ENCODE data around the gene ARHGEF38. TPM values are rescaled to one million over a fixed set of nuclear protein-coding genes. Genes with fewer than 3 reads are reported as not detected.

Gene ARHGEF38
- total RNA-seq, 1 experiment from 2014 or later = not detected

DNA sequence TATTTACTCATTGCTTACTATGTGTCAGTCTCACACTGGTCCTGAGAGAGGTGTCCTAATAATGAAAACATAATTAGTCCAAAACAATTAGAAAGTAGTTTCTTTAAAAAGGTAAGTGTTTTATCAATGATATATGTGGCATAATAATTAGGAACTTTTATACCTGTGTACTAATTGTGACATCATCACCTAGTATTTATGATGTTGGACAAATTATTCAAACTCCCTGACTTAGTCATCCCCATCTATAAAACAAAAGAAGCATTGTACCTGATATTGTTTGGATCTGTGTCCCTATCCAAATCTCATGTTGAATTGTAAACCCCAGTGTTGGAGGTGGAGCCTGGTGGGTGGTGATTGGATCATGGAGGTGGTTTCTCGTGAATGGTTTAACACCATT lies 15.8 kb upstream of the ARHGEF38 start:
- H3K27me3 ChIP-seq (replicated peaks; ENCODE audit: insufficient read depth, low read depth, low read length, poor library complexity) = no peaks in the 10 kb centered on the region
- H3K4me3 ChIP-seq (ENCODE audit: low read depth, low read length, poor library complexity, severe bottlenecking) = no peak overlapping the region
- TF ChIP-seq EZH2 (IDR thresholded peaks at IDR 0.05; ENCODE audit: borderline replicate concordance, low read depth, low read length, poor library complexity, severe bottlenecking) = no peak
- H3K9me3 ChIP-seq (ENCODE audit: low read depth, low read length, poor library complexity, severe bottlenecking) = no peaks in the 10 kb centered on the region
- H3K36me3 ChIP-seq (ENCODE audit: insufficient read depth, low read length, poor library complexity, severe bottlenecking) = no peaks in the 10 kb centered on the region
- intact Hi-C loops (cut with micrococcal nuclease; ENCODE audit: unreplicated experiment) = no loop called here
- no peaks in the 10 kb centered on the region for H3K4me1 ChIP-seq (ENCODE audit: insufficient read depth, low read length, poor library complexity, severe bottlenecking)
- ChIA-PET CTCF (no interaction called here), POLR2A (ENCODE audit: low non-redundant PET) (no interaction called here)
- no peak overlapping the region for H3K27ac ChIP-seq (ENCODE audit: low read depth, low read length, poor library complexity, severe bottlenecking)
- no peak for DNase-seq (ENCODE audit: low spot score)
- BruUV-seq (replicated peaks) = no TSS peak

DNA sequence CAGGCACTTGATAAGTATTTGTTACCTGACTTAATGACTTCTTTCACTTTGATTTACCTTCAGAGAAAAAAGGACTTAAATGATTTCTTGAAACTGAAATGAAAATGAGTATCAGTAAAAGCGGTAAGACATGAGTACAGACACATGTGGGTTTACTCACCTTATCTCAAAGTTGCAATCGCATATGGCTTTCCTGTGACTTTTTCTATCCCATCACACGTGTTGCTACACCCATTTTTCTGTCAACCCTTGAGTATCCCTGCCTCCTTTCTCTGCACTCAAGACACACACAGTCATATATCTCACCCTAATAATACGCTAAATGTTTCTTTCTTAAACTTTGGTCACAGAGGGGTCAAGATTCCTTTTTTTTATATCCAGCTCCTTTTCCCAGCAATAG lies 11.0 kb upstream of the ARHGEF38 start:
- no peaks in the 10 kb centered on the region for H3K36me3 ChIP-seq (ENCODE audit: insufficient read depth, low read length, poor library complexity, severe bottlenecking)
- ChIA-PET POLR2A (ENCODE audit: low non-redundant PET) (no interaction called here), CTCF (no interaction called here)
- no peaks in the 10 kb centered on the region for H3K9me3 ChIP-seq (ENCODE audit: low read depth, low read length, poor library complexity, severe bottlenecking)
- H3K27ac ChIP-seq (ENCODE audit: low read depth, low read length, poor library complexity, severe bottlenecking) = no peak overlapping the region
- no peak overlapping the region for H3K4me3 ChIP-seq (ENCODE audit: low read depth, low read length, poor library complexity, severe bottlenecking)
- no TSS peak for BruUV-seq (replicated peaks)
- DNase-seq (ENCODE audit: low spot score) = no peak
- H3K27me3 ChIP-seq (replicated peaks; ENCODE audit: insufficient read depth, low read depth, low read length, poor library complexity) = no peaks in the 10 kb centered on the region
- H3K4me1 ChIP-seq (ENCODE audit: insufficient read depth, low read length, poor library complexity, severe bottlenecking) = no peaks in the 10 kb centered on the region
- intact Hi-C loops (cut with micrococcal nuclease; ENCODE audit: unreplicated experiment) = no loop called here
- no peak for TF ChIP-seq EZH2 (IDR thresholded peaks at IDR 0.05; ENCODE audit: borderline replicate concordance, low read depth, low read length, poor library complexity, severe bottlenecking)
- TF ChIP-seq, protein P1, sequence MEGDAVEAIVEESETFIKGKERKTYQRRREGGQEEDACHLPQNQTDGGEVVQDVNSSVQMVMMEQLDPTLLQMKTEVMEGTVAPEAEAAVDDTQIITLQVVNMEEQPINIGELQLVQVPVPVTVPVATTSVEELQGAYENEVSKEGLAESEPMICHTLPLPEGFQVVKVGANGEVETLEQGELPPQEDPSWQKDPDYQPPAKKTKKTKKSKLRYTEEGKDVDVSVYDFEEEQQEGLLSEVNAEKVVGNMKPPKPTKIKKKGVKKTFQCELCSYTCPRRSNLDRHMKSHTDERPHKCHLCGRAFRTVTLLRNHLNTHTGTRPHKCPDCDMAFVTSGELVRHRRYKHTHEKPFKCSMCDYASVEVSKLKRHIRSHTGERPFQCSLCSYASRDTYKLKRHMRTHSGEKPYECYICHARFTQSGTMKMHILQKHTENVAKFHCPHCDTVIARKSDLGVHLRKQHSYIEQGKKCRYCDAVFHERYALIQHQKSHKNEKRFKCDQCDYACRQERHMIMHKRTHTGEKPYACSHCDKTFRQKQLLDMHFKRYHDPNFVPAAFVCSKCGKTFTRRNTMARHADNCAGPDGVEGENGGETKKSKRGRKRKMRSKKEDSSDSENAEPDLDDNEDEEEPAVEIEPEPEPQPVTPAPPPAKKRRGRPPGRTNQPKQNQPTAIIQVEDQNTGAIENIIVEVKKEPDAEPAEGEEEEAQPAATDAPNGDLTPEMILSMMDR (conservative IDR thresholded peaks at IDR 0.05; ENCODE audit: low read depth, low read length) = no peak

DNA sequence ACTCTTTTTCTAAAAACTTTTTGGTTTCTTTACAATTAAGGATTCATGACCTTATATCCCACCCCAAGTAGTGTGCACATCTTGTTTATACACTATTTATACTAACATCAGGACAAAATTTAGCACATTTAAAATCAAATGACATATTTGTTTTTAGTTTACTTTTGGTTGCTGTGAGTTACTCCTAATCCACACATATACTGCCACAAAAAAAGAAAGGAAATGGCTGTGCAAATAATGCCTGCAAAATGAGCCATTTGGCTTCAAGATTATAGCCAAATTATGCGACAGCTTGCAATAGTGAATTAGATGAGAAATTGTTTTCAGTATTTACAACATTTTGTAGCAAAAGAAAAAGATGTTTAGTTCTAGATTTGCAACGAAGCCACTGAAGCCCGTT lies 10.4 kb upstream of the ARHGEF38 start:
- intact Hi-C loops (cut with micrococcal nuclease; ENCODE audit: unreplicated experiment) = no loop called here
- no peak overlapping the region for H3K4me3 ChIP-seq (ENCODE audit: low read depth, low read length, poor library complexity, severe bottlenecking)
- CTCF ChIA-PET = no interaction called here

DNA sequence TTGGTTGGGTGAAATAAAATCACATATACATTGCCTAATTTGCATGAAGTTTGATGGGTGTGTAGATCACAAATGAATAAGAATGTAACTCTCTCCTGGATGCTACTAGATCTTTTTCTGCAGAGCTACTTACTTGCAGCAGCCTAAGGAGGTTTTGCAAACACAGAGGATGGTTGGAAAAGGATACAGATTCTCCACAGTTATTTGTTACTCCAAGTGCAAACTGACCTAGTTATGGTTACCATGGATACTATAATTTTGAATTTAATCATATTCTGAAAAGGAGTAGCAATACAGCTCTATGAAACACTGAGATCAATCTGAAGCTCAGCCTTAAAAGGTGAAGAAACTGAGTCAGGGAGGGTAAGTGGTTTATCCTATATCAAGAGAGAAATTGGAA lies 9.1 kb upstream of the ARHGEF38 start:
- CTCF ChIA-PET = interaction anchor here (1.4 kb wide), 1 partner anchor 22 kb away, joined by 3 read pairs; no protein-coding TSS in a partner anchor
- H3K36me3 ChIP-seq (ENCODE audit: insufficient read depth, low read length, poor library complexity, severe bottlenecking) = no peaks in the 10 kb centered on the region
- intact Hi-C loops (cut with micrococcal nuclease; ENCODE audit: unreplicated experiment) = no loop called here
- H3K4me3 ChIP-seq (ENCODE audit: low read depth, low read length, poor library complexity, severe bottlenecking) = no peak overlapping the region
- no peaks in the 10 kb centered on the region for H3K4me1 ChIP-seq (ENCODE audit: insufficient read depth, low read length, poor library complexity, severe bottlenecking)
- no peaks in the 10 kb centered on the region for H3K27me3 ChIP-seq (replicated peaks; ENCODE audit: insufficient read depth, low read depth, low read length, poor library complexity)
- DNase-seq (ENCODE audit: low spot score) = no peak
- BruUV-seq (replicated peaks) = no TSS peak
- no peak overlapping the region for H3K27ac ChIP-seq (ENCODE audit: low read depth, low read length, poor library complexity, severe bottlenecking)
- no peaks in the 10 kb centered on the region for H3K9me3 ChIP-seq (ENCODE audit: low read depth, low read length, poor library complexity, severe bottlenecking)
- POLR2A ChIA-PET (ENCODE audit: low non-redundant PET) = no interaction called here
- TF ChIP-seq EZH2 (IDR thresholded peaks at IDR 0.05; ENCODE audit: borderline replicate concordance, low read depth, low read length, poor library complexity, severe bottlenecking) = no peak
- TF ChIP-seq, protein P1 (conservative IDR thresholded peaks at IDR 0.05; ENCODE audit: low read depth, low read length) = no peak

More for the DNA sequence above, 10.4 kb upstream of the ARHGEF38 start:
- Histone ChIP-seq H3K36me3 (ENCODE audit: insufficient read depth, low read length, poor library complexity, severe bottlenecking) (no peaks in the 10 kb centered on the region), H3K4me1 (ENCODE audit: insufficient read depth, low read length, poor library complexity, severe bottlenecking) (no peaks in the 10 kb centered on the region), H3K27me3 (replicated peaks; ENCODE audit: insufficient read depth, low read depth, low read length, poor library complexity) (no peaks in the 10 kb centered on the region), H3K27ac (ENCODE audit: low read depth, low read length, poor library complexity, severe bottlenecking) (no peak overlapping the region), H3K9me3 (ENCODE audit: low read depth, low read length, poor library complexity, severe bottlenecking) (no peaks in the 10 kb centered on the region)
- no TSS peak for BruUV-seq (replicated peaks)
- DNase-seq (ENCODE audit: low spot score) = no peak
- TF ChIP-seq, protein P1 (conservative IDR thresholded peaks at IDR 0.05; ENCODE audit: low read depth, low read length) = no peak
- TF ChIP-seq EZH2 (IDR thresholded peaks at IDR 0.05; ENCODE audit: borderline replicate concordance, low read depth, low read length, poor library complexity, severe bottlenecking) = no peak
- POLR2A ChIA-PET (ENCODE audit: low non-redundant PET) = no interaction called here
